K562 (cell line): ENCODE data around the gene GALR3. TPM values are rescaled to one million over a fixed set of nuclear protein-coding genes. Genes with fewer than 3 reads are reported as not detected.
A peak's percentile ranks its signal among the peaks of the same experiment; 100 is the strongest.

Experiments used
- CHD4 ChIP-seq: fragments of 200-600 bp; sonication (generic); IDR thresholded peaks from 3 replicates; pipeline ENCODE4 v1.6.1; 2012; ENCODE audit warnings: low read depth, mild to moderate bottlenecking, mixed read lengths, low read length, inconsistent platforms; ENCODE audit not compliant: insufficient read depth, insufficient replicate concordance, poor library complexity, severe bottlenecking
- EP300 ChIP-seq: IDR thresholded peaks from 2 replicates; pipeline ENCODE4 v1.6.1; 2012; ENCODE audit warnings: low read length, improper control_type of control experiment
- EZH2 ChIP-seq: IDR thresholded peaks from 2 replicates; pipeline ENCODE4 v1.6.1; 2012; ENCODE audit warnings: low read depth, mild to moderate bottlenecking, inconsistent platforms, low read length, borderline replicate concordance
- FOXK2 ChIP-seq, 2 experiments: fragments of 450-650 bp; IDR thresholded peaks in 1 of 2; conservative IDR thresholded peaks in 1 of 2; 2 replicates each; pipeline ENCODE4 v1.6.1; 2016; ENCODE audit warnings: low read depth in 2 of 2, mild to moderate bottlenecking in 1 of 2
- ILF3 ChIP-seq: fragments of 450-650 bp; IDR thresholded peaks from 2 replicates; pipeline ENCODE4 v1.6.1; 2018; ENCODE audit warnings: antibody characterized with exemption, mild to moderate bottlenecking, moderate library complexity, borderline replicate concordance
- JUND ChIP-seq, 2 experiments: IDR thresholded peaks; 2 replicates in 1 of 2; 3 replicates in 1 of 2; pipeline ENCODE4 v1.6.1; 2011; ENCODE audit warnings: borderline replicate concordance in 2 of 2, low read depth in 2 of 2, low read length in 2 of 2, improper control_type of control experiment in 1 of 2, missing biosample characterization in 1 of 2, missing genetic modification characterization in 1 of 2, missing genetic modification reagents in 1 of 2
- KDM1A ChIP-seq, 2 experiments: fragments of 450-650 bp; IDR thresholded peaks; 2 replicates each; pipeline ENCODE4 v1.6.1; 2016; ENCODE audit warnings: mild to moderate bottlenecking in 2 of 2
- NR2F6 ChIP-seq: fragments of 450-650 bp; formaldehyde crosslinking; IDR thresholded peaks from 2 replicates; pipeline ENCODE4 v1.4.0; 2020; ENCODE audit warnings: mild to moderate bottlenecking
- RBBP5 ChIP-seq: fragments of 200-600 bp; sonication (generic); IDR thresholded peaks from 2 replicates; pipeline ENCODE4 v1.6.1; 2012; ENCODE audit warnings: borderline replicate concordance, mild to moderate bottlenecking, low read length, control low read depth, inconsistent platforms; ENCODE audit not compliant: insufficient read depth, poor library complexity, severe bottlenecking
- RHOXF2B ChIP-seq: fragments of 250-450 bp; sonication (Bioruptor Pico); conservative IDR thresholded peaks from 2 replicates; pipeline ENCODE4 v1.5.1; 2021
- SAFB ChIP-seq: fragments of 200-400 bp; formaldehyde crosslinking; IDR thresholded peaks from 2 replicates; pipeline ENCODE4 v1.6.1; 2017; ENCODE audit warnings: low read depth, low read length, borderline replicate concordance
- SMAD1 ChIP-seq: fragments of 150-350 bp; IDR thresholded peaks from 2 replicates; pipeline ENCODE4 v1.6.1; 2014; ENCODE audit warnings: low read length, low read depth; ENCODE audit not compliant: partially characterized antibody
- SMARCE1 ChIP-seq: fragments of 450-650 bp; IDR thresholded peaks from 2 replicates; pipeline ENCODE4 v1.7.1; 2016; ENCODE audit warnings: mild to moderate bottlenecking
- TEAD2 ChIP-seq: fragments of 450-650 bp; IDR thresholded peaks from 2 replicates; pipeline ENCODE4 v1.6.1; 2016; ENCODE audit warnings: missing genetic modification characterization, control low read depth, missing compliant biosample characterization
- ZNF41 ChIP-seq: fragments of 250-450 bp; sonication (Bioruptor Pico); conservative IDR thresholded peaks from 2 replicates; pipeline ENCODE4 v1.4.0; 2020; ENCODE audit warnings: mild to moderate bottlenecking
- ZNF431 ChIP-seq: sonication (generic); formaldehyde crosslinking; IDR thresholded peaks from 2 replicates; pipeline ENCODE4 v1.8.0; 2022; ENCODE audit warnings: mild to moderate bottlenecking, missing genetic modification reagents
- ZNF583 ChIP-seq: fragments of 250-450 bp; sonication (Bioruptor Pico); IDR thresholded peaks from 2 replicates; pipeline ENCODE4 v1.4.0; 2020
- ZNF584 ChIP-seq: fragments of 200-800 bp; sonication (Bioruptor generic); IDR thresholded peaks from 2 replicates; pipeline ENCODE4 v1.6.1; 2016; ENCODE audit warnings: low read depth, mild to moderate bottlenecking, missing genetic modification characterization, missing compliant biosample characterization
- ZSCAN32 ChIP-seq: fragments of 450-650 bp; formaldehyde crosslinking; IDR thresholded peaks from 2 replicates; pipeline ENCODE4 v1.4.0; 2020; ENCODE audit warnings: mild to moderate bottlenecking, moderate library complexity
- polyA plus RNA-seq, 8 experiments: library from polyadenylated mRNA; depleted of rRNA in 4 of 8; stranded (reverse) in 5 of 8; unstranded in 3 of 8; fragments of >200 nt; fragmentation: Nextera tagmentation in 2 of 8; fragmentation: Illumina TruSeq in 1 of 8; extraction: Ambion mirVana in 2 of 8; extraction: Trizol in 1 of 8; gene quantifications; 2 replicates each; pipeline versions ENCODE4 v1.2.1 to v1.2.3, GENCODE V29; 2011 to 2014; ENCODE audit warnings: inconsistent platforms in 1 of 8, missing spikeins in 1 of 8
- total RNA-seq, 7 experiments: library from RNA; depleted of rRNA in 6 of 7; stranded (reverse); fragments of >200 nt in 6 of 7; fragmentation: Illumina TruSeq in 2 of 7; extraction: Trizol in 2 of 7; gene quantifications; 2 replicates each; pipeline versions ENCODE4 v1.2.1 to v1.2.3, GENCODE V29; 2011 to 2021; ENCODE audit warnings: low replicate concordance in 1 of 7
- TF ChIP-seq, protein P1 (sequence below): fragments of 250-450 bp; sonication (Bioruptor Pico); IDR thresholded peaks from 2 replicates; pipeline ENCODE4 v1.8.0; 2022; ENCODE audit warnings: moderate library complexity, mild to moderate bottlenecking, inconsistent platforms
- TF ChIP-seq, protein P2 (sequence below), 3 experiments: fragments of 200-800 bp in 1 of 3; fragments of 250-450 bp in 1 of 3; fragments of 450-650 bp in 1 of 3; sonication (Bioruptor Pico) in 1 of 3; sonication (Bioruptor generic) in 1 of 3; formaldehyde crosslinking in 1 of 3; IDR thresholded peaks; 2 replicates each; pipeline versions ENCODE4 v1.6.1 to v1.8.0; 2016 to 2022; ENCODE audit warnings: mild to moderate bottlenecking in 2 of 3, missing genetic modification characterization in 2 of 3, missing compliant biosample characterization in 1 of 3, moderate library complexity in 1 of 3
- TF ChIP-seq, protein P3 (sequence below): fragments of 250-450 bp; sonication (Bioruptor Pico); IDR thresholded peaks from 2 replicates; pipeline ENCODE4 v1.8.0; 2022; ENCODE audit warnings: inconsistent platforms

GALR3 gene
- total and polyA plus RNA-seq, 9 of the 15 experiments (the other 6 are each of a cell fraction or from before 2014, with no cell fraction given) = 0.13 TPM; not detected in 8

DNA sequence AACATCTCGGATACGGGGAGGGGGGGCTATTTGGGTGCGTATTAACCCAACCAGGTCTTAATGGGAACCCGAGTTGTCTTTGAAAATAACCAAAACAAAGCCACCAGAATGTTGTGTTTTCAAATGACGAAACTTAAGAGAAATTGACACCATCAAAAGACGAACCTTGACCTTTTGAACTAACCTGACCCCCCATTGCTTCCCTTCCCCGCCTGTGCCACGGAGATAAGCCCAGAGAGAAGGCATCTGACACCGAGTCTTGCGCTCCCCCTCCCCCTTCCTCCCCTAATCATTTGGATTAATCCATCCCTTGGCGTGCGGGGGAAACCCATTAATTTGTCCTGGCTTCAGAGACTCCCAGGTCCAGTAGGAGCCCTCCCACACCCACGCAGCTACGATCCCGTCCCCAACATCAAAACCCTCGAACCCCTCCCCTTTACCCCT is 20.0 kb upstream of the GALR3 start (continued):
- TF ChIP-seq RHOXF2B (no peak), KDM1A (IDR thresholded peaks at IDR 0.05) (peak; percentile 84 to 92), JUND (IDR thresholded peaks at IDR 0.05; ENCODE audit: borderline replicate concordance, low read depth, low read length) (peak; percentile 85), JUND (tag; IDR thresholded peaks at IDR 0.05; ENCODE audit: borderline replicate concordance, low read depth, low read length) (peak; percentile 31; the same call in 1 of the 3 replicates), ILF3 (no peak), TEAD2 (no peak), ZNF431 (CRISPR knock-in tag) (no peak), EZH2 (no peak), SMAD1 (no peak), SMARCE1 (peak; percentile 93), NR2F6 (CRISPR knock-in tag) (peak; percentile 90), SAFB (no peak), ZNF584 (peak; percentile 72), ZNF41 (CRISPR knock-in tag) (no peak), ZSCAN32 (no peak), RBBP5 (peak; percentile 36), CHD4 (no peak), ZNF583 (CRISPR knock-in tag) (no peak), FOXK2 (conservative IDR thresholded peaks at IDR 0.05 in 1 of 2, IDR thresholded peaks at IDR 0.05 in 1 of 2; ENCODE audit: low read depth in 2 of 2) (peak; percentile 78 to 98), EP300 (peak; percentile 97)
- TF ChIP-seq, protein P1, sequence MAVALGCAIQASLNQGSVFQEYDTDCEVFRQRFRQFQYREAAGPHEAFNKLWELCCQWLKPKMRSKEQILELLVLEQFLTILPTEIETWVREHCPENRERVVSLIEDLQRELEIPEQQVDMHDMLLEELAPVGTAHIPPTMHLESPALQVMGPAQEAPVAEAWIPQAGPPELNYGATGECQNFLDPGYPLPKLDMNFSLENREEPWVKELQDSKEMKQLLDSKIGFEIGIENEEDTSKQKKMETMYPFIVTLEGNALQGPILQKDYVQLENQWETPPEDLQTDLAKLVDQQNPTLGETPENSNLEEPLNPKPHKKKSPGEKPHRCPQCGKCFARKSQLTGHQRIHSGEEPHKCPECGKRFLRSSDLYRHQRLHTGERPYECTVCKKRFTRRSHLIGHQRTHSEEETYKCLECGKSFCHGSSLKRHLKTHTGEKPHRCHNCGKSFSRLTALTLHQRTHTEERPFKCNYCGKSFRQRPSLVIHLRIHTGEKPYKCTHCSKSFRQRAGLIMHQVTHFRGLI (CRISPR knock-in tag) = no peak
- TF ChIP-seq, protein P2, sequence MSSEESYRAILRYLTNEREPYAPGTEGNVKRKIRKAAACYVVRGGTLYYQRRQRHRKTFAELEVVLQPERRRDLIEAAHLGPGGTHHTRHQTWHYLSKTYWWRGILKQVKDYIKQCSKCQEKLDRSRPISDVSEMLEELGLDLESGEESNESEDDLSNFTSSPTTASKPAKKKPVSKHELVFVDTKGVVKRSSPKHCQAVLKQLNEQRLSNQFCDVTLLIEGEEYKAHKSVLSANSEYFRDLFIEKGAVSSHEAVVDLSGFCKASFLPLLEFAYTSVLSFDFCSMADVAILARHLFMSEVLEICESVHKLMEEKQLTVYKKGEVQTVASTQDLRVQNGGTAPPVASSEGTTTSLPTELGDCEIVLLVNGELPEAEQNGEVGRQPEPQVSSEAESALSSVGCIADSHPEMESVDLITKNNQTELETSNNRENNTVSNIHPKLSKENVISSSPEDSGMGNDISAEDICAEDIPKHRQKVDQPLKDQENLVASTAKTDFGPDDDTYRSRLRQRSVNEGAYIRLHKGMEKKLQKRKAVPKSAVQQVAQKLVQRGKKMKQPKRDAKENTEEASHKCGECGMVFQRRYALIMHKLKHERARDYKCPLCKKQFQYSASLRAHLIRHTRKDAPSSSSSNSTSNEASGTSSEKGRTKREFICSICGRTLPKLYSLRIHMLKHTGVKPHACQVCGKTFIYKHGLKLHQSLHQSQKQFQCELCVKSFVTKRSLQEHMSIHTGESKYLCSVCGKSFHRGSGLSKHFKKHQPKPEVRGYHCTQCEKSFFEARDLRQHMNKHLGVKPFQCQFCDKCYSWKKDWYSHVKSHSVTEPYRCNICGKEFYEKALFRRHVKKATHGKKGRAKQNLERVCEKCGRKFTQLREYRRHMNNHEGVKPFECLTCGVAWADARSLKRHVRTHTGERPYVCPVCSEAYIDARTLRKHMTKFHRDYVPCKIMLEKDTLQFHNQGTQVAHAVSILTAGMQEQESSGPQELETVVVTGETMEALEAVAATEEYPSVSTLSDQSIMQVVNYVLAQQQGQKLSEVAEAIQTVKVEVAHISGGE (CRISPR knock-in tag; IDR thresholded peaks at IDR 0.05) = peak in 1 of 3 experiments; percentile 30; a peak in 1 of 6 replicates
- TF ChIP-seq, protein P3, sequence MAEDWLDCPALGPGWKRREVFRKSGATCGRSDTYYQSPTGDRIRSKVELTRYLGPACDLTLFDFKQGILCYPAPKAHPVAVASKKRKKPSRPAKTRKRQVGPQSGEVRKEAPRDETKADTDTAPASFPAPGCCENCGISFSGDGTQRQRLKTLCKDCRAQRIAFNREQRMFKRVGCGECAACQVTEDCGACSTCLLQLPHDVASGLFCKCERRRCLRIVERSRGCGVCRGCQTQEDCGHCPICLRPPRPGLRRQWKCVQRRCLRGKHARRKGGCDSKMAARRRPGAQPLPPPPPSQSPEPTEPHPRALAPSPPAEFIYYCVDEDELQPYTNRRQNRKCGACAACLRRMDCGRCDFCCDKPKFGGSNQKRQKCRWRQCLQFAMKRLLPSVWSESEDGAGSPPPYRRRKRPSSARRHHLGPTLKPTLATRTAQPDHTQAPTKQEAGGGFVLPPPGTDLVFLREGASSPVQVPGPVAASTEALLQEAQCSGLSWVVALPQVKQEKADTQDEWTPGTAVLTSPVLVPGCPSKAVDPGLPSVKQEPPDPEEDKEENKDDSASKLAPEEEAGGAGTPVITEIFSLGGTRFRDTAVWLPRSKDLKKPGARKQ (CRISPR knock-in tag) = no peak
